MCF 10A (cell line): ENCODE data around the gene MTCP1. TPM values are rescaled to one million over a fixed set of nuclear protein-coding genes. Genes with fewer than 3 reads are reported as not detected.
A peak's percentile ranks its signal among the peaks of the same experiment; 100 is the strongest.

Experiments
- BruUV-seq: library from RNA; stranded (reverse); fragments of 400-500 nt; replicated peaks from 2 replicates; lab custom pipeline; 2021; lab: Mats Ljungman, UMichigan
- CTCF ChIA-PET: fragments of 300-600 bp; sonication (Branson Sonifier 250); formaldehyde crosslinking; extraction: SDS; loops from one replicate; lab custom pipeline; 2021; ENCODE audit warnings: antibody characterized with exemption, inconsistent platforms; lab: Yijun Ruan, JAX
- POLR2A ChIA-PET: fragments of 300-600, 350-650 bp; sonication (Branson Sonifier 250); formaldehyde crosslinking; extraction: SDS; loops from one replicate; lab custom pipeline; 2020; ENCODE audit warnings: antibody characterized with exemption, inconsistent platforms; lab: Yijun Ruan, JAX
- DNase-seq: peaks from one replicate; pipeline ENCODE4 v3.0.0-alpha.2; 2018; ENCODE audit not compliant: unreplicated experiment
- H3K27ac Mint-ChIP-seq: one replicate; pipeline ENCODE4 v1.8.0; 2022; ENCODE audit warnings: mild to moderate bottlenecking, low read depth, mixed read lengths; ENCODE audit not compliant: unreplicated experiment
- H3K27me3 Mint-ChIP-seq: one replicate; pipeline ENCODE4 v1.8.0; 2022; ENCODE audit warnings: mixed read lengths; ENCODE audit not compliant: insufficient read depth, unreplicated experiment
- H3K36me3 Mint-ChIP-seq: one replicate; pipeline ENCODE4 v1.8.0; 2022; ENCODE audit warnings: mild to moderate bottlenecking, moderate library complexity, mixed read lengths; ENCODE audit not compliant: insufficient read depth, unreplicated experiment
- H3K4me1 Mint-ChIP-seq: one replicate; pipeline ENCODE4 v1.8.0; 2022; ENCODE audit warnings: mixed read lengths; ENCODE audit not compliant: insufficient read depth, unreplicated experiment
- H3K4me3 Mint-ChIP-seq: one replicate; pipeline ENCODE4 v1.8.0; 2022; ENCODE audit warnings: mild to moderate bottlenecking, moderate library complexity, mixed read lengths; ENCODE audit not compliant: unreplicated experiment
- H3K9me3 Mint-ChIP-seq: one replicate; pipeline ENCODE4 v1.8.0; 2022; ENCODE audit warnings: mixed read lengths; ENCODE audit not compliant: unreplicated experiment
- intact Hi-C: fragments of 100-400 bp; cut with micrococcal nuclease; formaldehyde crosslinking; loops from 2 replicates; pipeline ENCODE4 v1.14.1; 2022
- total RNA-seq: library from RNA; stranded (reverse); gene quantifications from 2 replicates; pipeline ENCODE4 v1.2.3, GENCODE V29; 2022
- TF ChIP-seq, protein P1 (sequence below): fragments of 200-600 bp; IDR thresholded peaks from one replicate; pipeline ENCODE4 v1.8.0; 2022; ENCODE audit warnings: antibody characterized with exemption, mild to moderate bottlenecking; ENCODE audit not compliant: unreplicated experiment

Gene MTCP1
- total RNA-seq, 1 experiment from 2014 or later, result 21.3 TPM

DNA sequence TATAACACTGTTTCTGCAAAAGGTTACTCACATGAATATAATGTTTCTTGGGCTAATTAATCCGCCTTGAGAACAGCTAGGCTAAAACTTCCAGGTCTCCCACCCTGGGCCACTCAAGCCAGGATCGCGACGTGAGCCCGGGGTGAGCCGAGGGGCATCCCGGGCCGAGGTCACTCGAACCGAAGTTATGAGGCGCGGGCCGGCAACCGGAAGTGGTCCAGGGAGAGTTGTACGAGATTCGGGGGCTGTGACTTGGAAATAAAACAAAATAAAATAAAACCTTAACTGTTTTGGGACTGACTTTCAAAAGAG is 317 bp downstream of the MTCP1 start:
- Mint-ChIP-seq H3K27ac (peak overlapping the region; percentile 65), H3K9me3 (no peaks in the 10 kb centered on the region), H3K27me3 (peaks cover 26% of the 10 kb centered on the region), H3K36me3 (peaks cover 4% of the 10 kb centered on the region), H3K4me1 (peaks cover 32% of the 10 kb centered on the region), H3K4me3 (peak overlapping the region; percentile 83)
- BruUV-seq, result TSS peak; percentile 58
- DNase-seq, result no peak
- intact Hi-C loops, result loop anchor here (2.0 kb wide), 1 partner anchor 44 kb away; the partner anchor contains the start of gene FUNDC2
- ChIA-PET POLR2A (interaction anchor here (1.0 to 1.1 kb wide), 3 partner anchors 42 to 153 kb away, joined by 3 to 6 read pairs (median 3); partner anchors contain the start of gene FUNDC2), CTCF (interaction anchor here (0.9 kb wide), 1 partner anchor 12 kb away, joined by 4 read pairs; no protein-coding TSS in a partner anchor)
- TF ChIP-seq, protein P1, sequence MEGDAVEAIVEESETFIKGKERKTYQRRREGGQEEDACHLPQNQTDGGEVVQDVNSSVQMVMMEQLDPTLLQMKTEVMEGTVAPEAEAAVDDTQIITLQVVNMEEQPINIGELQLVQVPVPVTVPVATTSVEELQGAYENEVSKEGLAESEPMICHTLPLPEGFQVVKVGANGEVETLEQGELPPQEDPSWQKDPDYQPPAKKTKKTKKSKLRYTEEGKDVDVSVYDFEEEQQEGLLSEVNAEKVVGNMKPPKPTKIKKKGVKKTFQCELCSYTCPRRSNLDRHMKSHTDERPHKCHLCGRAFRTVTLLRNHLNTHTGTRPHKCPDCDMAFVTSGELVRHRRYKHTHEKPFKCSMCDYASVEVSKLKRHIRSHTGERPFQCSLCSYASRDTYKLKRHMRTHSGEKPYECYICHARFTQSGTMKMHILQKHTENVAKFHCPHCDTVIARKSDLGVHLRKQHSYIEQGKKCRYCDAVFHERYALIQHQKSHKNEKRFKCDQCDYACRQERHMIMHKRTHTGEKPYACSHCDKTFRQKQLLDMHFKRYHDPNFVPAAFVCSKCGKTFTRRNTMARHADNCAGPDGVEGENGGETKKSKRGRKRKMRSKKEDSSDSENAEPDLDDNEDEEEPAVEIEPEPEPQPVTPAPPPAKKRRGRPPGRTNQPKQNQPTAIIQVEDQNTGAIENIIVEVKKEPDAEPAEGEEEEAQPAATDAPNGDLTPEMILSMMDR, result no peak

DNA sequence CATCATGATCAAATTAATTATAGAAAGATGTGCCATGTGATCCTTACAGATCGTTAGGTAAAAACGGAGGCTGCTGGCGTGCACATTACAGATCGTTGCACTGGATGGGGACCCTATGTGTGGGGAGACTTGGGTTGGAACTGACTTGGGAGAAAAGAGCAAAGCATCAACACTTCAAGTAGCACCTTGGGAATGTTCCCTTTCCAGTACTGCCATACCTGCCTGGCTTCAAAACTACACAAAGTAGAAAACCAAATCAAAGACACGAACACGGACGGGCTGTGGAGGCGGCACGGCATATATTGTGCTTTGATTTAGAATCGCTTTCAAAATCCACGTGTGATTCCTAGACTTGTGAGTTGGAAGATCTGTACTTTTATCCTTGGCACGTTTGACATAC is 898 bp downstream of the MTCP1 start:
- TF ChIP-seq, protein P1, result no peak
- peak; percentile 9 for DNase-seq
- Mint-ChIP-seq H3K4me1 (peaks cover 33% of the 10 kb centered on the region), H3K4me3 (peak overlapping the region; percentile 83), H3K36me3 (no peaks in the 10 kb centered on the region), H3K27me3 (peaks cover 20% of the 10 kb centered on the region), H3K27ac (peak overlapping the region; percentile 65), H3K9me3 (no peaks in the 10 kb centered on the region)
- POLR2A ChIA-PET, result interaction anchor here (1.0 to 1.1 kb wide), 3 partner anchors 42 to 152 kb away, joined by 3 to 6 read pairs (median 3); partner anchors contain the start of gene FUNDC2
- intact Hi-C loops, result loop anchor here (2.0 kb wide), 1 partner anchor 43 kb away; the partner anchor contains the start of gene FUNDC2
- BruUV-seq, result no TSS peak
- CTCF ChIA-PET, result interaction anchor here (0.9 to 1.2 kb wide), 3 partner anchors 11 to 146 kb away, joined by 3 to 4 read pairs (median 4); partner anchors contain the start of gene VBP1

DNA sequence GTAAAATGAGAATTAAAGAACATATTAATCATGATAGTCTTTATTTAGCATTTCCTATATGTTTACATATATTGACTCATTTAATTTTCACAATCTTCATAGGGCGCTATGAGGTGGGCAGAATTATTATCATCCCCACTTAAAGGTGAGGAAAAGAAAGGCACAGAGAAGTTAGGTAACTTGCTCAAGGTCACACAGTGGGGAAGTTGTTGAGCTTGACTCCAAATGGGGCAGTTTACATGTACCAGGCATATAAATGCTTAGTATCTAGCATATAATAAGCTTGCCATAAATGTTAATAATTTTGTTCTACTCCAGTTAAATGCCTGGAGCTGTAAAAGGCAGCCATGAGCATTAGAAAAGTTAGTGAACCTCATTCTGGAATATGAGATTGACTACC is 1.5 kb downstream of the MTCP1 start:
- ChIA-PET POLR2A (interaction anchor here (0.6 to 2.0 kb wide), 4 partner anchors 11 to 45 kb away, joined by 3 to 12 read pairs (median 6); partner anchors contain the start of gene FUNDC2), CTCF (interaction anchor here (0.7 to 1.2 kb wide), 3 partner anchors 13 to 147 kb away, joined by 3 to 4 read pairs (median 3); partner anchors contain the start of gene VBP1)
- peaks cover 36% of the 10 kb centered on the region for H3K4me1 Mint-ChIP-seq
- intact Hi-C loops, result no loop called here
- H3K4me3 Mint-ChIP-seq, result peak overlapping the region; percentile 83
- peaks cover 14% of the 10 kb centered on the region for H3K27me3 Mint-ChIP-seq
- no TSS peak for BruUV-seq
- DNase-seq, result no peak
- H3K27ac Mint-ChIP-seq, result peak overlapping the region; percentile 65
- TF ChIP-seq, protein P1, result no peak
- no peaks in the 10 kb centered on the region for H3K36me3 Mint-ChIP-seq
- no peaks in the 10 kb centered on the region for H3K9me3 Mint-ChIP-seq

DNA sequence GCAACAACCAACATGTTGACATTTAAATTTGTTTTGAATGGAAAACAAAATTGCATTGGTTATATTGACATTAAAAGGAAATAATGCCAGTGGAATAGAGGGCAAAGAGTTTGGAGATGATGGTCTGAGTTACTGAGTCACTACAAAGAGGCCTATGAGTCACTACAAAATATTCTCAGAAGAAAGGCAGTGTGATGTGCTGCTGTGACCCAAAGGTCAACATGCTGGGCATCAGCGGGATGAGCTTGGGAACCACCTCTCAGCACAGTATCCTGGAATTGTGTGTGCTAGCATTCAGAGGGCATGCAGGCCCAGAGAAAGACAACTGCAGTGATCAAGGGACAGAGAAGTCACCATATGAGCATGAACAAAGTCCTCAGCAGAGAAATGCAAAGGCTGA is 2.8 kb downstream of the MTCP1 start:
- no peak overlapping the region for H3K4me3 Mint-ChIP-seq
- peak overlapping the region; percentile 28 for H3K27ac Mint-ChIP-seq
- no peaks in the 10 kb centered on the region for H3K9me3 Mint-ChIP-seq
- peaks cover 24% of the 10 kb centered on the region for H3K4me1 Mint-ChIP-seq
- DNase-seq, result peak; percentile 67
- peaks cover 3% of the 10 kb centered on the region for H3K36me3 Mint-ChIP-seq
- POLR2A ChIA-PET, result interaction anchor here (1.5 to 2.0 kb wide), 2 partner anchors 10 to 41 kb away, joined by 8 to 12 read pairs; partner anchors contain the start of gene FUNDC2
- TF ChIP-seq, protein P1, result no peak
- peaks cover 2% of the 10 kb centered on the region for H3K27me3 Mint-ChIP-seq
- no TSS peak for BruUV-seq
- CTCF ChIA-PET, result interaction anchor here (1.0 kb wide), 1 partner anchor 88 kb away, joined by 4 read pairs; no protein-coding TSS in a partner anchor
- intact Hi-C loops, result no loop called here
